ENCODE results near the gene CCDC124. TPM values are rescaled to one million over a fixed set of nuclear protein-coding genes. Genes with fewer than 3 reads are reported as not detected.

The CCDC124 gene
- total RNA-seq, 1 donor from 2014 or later = 27.2 TPM

GRCh38 chr19:17933414-17934129 is 757 bp downstream of the CCDC124 start:
- DNase-seq (ENCODE audit: low read depth in 2 of 2) = peak in 1 of 2 donors; percentile 10

- no peak for DNase-seq (ENCODE audit: low read depth in 2 of 2)
Observed at GRCh38 chr19:17936379-17936778, 3.6 kb downstream of the CCDC124 start.

DNA sequence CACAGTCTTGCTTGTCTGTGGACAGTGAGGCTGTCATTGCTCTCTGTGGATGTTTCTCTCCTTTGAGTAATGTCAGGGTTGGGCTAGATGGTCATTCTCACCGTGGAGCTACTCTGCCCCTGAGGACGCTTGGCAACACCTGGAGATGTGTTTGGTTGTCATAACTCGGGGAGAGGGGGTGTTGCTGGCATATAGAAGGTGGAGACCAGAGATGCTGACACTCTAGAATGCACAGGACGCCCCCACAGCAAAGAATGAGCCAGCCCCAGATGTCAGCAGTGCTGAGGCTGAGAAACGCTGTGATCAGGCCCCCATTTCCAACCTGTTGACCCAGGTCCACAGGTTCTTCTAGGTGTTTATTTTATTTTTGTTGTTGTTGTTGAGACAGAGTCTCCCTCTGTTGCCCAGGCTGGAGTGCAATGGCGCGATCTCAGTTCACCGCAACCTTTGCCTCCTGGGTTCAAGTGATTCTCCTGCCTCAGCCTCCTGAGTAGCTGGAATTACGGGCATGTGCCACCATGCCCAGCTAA is 4.6 kb downstream of the CCDC124 start:
- DNase-seq (ENCODE audit: low read depth in 2 of 2) = no peak

GRCh38 chr19:17938092-17938845 is 5.5 kb downstream of the CCDC124 start:
- peak; percentile 34 to 68 for DNase-seq (ENCODE audit: low read depth in 2 of 2)

DNA sequence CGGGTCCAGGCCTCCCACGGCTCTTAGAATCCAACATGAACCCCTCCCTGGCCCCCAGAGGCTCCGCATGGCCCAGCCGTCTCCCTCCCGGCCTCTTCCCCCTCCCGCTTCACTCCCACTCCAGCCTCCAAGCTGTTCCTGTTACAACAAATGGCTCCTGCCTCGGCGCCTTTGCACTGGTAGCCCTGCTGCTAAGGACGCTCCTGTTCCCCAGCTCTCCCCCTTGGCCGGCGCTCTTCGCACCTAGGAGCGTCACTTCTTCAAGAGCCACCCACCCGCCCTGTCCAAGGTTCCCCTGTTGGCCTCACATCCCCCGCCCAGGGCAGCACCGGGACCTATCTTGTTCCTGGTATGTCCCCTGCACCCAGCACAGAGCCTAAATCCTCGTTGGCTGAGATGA is 9.4 kb downstream of the CCDC124 start:
- no peak for DNase-seq (ENCODE audit: low read depth in 2 of 2)

GRCh38 chr19:17942582-17943273 is 9.9 kb downstream of the CCDC124 start:
- DNase-seq (ENCODE audit: low read depth in 2 of 2) = no peak

DNA sequence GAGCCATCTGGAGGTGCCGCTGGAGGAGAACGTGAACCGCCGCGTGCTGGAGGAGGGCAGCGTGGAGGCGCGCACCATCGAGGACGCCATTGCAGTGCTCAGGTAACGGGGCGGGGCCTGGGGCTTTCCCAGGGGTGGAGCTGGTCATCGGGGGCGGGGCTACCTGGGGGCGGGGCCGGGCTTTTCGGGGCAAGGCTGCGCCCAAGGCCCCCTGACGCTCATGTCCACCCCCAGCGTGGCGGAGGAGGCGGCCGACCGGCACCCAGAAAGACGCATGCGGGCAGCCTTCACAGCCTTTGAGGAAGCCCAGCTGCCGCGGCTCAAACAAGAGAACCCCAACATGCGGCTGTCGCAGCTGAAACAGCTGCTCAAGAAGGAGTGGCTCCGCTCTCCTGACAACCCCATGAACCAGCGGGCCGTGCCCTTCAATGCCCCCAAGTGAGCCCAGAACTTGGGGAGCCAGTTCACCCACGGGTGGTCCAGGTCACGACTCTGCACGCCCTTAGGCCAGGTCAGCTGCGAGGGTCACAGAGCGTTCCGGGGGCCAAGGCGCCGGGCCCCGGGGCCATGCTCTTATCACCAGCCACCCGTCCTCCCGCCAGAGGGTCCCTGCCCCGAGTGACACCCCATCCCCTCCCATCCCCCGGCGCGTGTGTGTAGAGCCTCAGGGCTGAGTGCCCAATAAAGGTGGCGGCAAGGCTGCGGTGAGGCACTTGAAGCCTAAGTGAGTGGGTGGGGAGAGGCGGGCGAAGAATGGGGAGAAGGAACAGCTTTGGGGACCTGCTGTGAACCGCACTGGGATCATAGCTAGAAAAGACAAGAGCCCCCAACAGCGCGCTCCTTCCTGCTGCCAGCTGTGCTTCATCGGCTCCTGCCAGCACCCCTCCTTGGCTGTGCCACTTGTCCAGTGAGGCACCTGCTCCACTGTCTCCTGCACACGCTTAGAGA is 10.7 kb downstream of the CCDC124 start:
- no peak for DNase-seq (ENCODE audit: low read depth in 2 of 2)

DNA sequence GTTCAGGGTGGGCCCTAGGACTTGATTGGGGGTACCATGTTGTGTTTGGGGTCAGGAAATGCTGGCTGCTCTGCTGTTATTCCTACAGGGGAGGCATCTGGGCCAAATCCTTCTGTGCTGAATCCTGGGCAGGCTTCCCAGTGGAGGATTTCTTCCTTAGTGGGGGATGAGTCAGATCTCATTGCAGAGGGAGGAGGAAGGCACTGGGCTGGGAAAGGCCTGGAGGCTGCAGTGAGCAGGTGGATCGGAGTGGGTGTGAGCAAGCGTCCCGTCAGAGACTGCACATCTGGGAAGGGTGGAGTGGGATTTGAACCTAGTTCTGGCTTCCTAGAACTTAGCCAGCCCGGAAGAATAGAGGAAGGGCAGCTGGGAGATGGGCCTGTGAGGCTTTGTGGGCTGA is 11.5 kb downstream of the CCDC124 start:
- peak in 1 of 2 donors; percentile 13 for DNase-seq (ENCODE audit: low read depth in 2 of 2)

DNA sequence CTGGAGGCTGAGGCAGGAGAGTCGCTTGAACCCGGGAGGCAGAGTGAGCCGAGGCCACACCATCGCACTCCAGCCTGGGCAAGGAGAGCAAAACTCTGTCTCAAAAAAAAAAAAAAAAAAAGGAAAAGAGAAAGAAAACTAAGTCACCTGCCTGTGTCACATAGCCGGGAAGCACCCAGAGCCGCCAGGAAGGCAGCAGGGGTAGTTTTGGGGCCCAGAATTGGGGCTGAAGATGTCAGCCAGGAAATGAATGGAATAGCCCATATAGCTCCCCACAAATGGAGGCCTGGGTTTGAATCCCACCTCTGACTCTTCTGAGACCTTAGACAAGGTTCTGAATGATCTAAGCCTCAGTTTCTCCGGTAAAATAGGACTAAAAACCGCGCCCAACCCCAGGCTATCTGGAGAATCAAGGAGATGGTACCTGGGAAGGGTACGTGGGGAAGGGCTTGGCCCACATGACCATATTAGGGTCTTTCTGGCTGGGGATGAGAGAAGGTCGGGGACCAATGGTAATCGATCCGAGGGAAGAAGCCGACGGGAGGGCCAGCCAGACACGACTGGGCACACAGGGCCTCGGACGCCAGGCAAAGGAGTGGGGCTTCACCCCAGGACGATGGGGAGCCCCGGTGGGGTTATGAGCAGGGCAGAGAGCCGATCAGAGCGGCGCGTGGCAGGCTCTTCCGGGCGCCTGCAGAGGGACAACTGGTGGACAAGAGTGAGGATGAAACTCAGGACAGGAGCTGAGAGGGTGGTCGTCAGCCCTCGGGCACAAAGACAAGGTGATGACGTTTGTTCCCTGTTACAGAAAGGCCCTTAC is 14.4 kb downstream of the CCDC124 start:
- no peak for DNase-seq (ENCODE audit: low read depth in 2 of 2)

DNA sequence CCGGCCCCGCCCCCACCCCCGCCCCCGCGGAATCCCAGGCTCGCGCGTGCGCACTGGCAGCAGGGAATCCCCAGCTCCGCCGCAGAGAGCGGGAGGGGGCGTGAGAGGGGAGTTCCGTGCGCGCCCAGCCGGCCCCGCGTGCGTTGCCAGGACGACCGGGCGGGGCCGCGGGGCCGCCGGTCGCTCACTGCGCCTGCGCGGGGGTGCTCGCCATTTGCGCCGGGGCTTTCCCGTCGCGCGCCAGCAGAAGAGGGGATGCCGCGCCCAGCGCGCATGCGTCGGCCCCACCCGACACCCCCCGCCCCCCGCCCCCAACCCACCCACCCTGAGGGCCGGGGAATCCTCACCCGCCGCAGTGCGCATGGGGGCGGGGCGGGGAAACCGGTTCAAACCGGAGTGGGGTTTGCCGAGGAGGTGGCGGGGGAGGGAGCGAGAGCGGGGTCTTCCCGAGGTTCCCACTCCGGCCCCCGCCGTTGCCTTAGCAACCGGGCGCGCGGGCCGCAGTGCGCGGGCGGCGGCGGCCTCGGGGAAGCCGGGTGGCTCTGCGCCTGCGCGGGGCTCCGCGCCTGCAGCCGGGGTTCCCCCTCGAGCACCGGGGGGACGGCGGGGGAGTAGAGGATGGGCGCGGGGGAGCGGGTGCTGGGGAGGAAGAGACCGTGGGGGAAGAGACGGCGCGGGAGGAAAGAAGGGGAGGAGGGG is 15.1 kb downstream of the CCDC124 start:
- DNase-seq (ENCODE audit: low read depth in 2 of 2) = peak; percentile 78 to 93

DNA sequence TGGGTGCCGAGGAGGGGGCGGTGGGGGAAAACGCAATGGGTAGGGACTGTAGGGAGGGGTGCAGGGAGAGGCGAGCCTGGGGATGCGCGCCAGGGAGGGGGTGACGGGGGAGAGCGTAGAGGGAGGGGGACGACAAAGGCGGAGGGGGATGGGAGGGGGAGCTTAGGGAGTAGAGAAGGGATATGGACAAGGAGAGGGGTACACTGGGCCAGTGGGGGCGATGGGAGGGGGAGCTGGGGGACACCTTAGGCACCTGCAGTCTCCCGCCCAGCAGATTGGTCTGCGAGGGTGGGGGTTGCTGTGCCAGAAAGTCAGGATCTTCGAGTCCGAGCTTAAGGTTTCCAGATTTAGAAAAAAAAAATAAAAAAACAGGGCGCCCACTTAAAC is 15.7 kb downstream of the CCDC124 start:
- DNase-seq (ENCODE audit: low read depth in 2 of 2) = no peak

DNA sequence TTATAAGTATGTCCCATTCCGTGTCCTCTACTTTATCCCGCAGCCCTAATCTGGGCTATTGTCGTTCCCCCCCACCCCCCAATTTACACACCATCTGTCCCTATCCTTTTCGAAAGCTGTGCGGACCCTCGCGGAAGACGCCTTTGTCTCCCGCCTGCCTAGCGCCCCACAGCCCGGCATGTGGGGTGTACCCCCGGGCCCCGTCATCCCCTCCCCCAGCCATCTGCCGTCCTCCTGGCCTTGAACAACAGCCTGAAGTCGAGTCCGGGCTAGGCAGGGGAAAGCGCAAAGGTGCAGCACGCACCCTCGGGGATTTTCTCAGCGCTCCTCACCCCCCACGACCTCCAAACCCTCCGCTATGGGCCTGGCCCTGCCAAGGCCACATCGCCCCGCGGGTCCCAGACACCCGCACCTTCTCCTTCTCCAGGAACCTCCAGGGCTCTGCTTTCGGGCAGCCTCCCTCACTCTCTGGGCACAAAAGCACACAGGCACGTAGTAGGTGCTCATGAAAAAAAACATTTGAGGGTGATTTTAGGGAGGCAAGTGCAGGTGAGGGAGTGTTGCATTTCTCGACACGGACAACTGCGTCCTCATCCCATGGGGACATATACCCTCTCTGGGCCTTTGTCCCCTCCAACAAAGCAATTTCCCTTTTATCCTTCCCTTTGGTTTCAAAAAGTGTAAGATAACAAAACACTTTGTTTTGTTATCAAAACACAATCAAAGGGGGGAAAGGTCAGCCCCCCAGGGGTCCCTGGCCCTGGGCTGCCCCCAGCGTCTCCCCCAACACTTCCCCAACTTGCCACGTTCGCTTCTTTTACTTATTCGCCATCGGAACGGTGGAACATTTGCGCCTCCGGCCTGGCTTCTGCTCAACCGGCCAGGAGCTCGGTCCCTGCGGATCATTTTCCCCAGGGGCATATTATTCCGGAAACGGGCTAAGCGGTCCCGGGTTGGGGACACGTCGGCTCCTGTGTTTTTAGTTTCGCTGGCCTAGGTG is 16.4 kb downstream of the CCDC124 start:
- DNase-seq (ENCODE audit: low read depth in 2 of 2) = no peak

GRCh38 chr19:17949956-17950309 is 17.1 kb downstream of the CCDC124 start:
- no peak for DNase-seq (ENCODE audit: low read depth in 2 of 2)

DNA sequence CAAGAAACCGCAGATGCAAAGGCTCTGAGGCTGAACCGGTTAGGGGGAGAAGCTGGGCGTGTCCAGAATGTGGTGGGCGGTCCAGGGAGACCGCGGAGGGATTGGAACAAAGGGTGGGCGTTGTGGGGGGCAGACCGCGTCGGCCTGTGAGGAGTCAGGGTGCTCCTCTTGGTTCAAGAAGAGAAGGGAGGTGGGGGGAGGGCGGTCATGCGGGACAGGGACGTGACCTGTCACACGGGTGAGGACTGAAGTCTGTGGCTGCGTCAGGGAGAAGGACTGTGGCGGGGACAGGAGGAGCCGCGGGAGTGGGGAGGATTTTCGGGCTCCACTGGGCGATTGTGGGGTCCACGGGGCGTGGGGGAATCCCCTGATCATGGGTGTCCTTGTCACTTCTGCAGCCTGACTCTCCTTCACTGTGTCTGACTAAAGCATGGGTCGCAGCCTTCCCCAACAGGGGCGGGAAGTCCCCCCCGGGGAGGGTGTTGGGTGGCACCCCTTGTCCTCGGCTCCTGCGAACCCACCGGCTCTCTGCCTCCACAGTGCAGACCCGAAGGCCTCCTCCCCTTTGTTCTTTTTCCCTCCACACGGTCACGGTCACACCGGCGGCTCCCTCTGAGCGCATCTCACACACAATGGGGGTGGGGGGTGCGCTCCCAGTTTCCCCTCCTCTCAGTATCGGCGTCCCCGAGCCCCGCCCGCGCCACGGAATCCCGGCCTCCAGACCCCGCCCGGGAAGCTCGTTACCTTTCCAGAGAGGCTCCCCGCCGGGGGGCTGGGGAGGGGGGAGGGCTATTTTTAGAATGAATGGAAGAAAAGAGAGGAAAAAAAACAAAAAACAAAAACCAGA is 17.7 kb downstream of the CCDC124 start:
- DNase-seq (ENCODE audit: low read depth in 2 of 2) = no peak

- no peak for DNase-seq (ENCODE audit: low read depth in 2 of 2)
Observed at GRCh38 chr19:17951157-17951989, 18.6 kb downstream of the CCDC124 start.
